SK-N-MC (cell line): ENCODE results near the gene SCARF2.

Experiments used
- DNase-seq: peaks from one replicate; pipeline ENCODE4 v3.0.0-alpha.2; 2011; ENCODE audit warnings: low read depth, low spot score
- H3K27ac ChIP-seq: fragments of 200-600 bp; sonication (generic); 2 replicates; pipeline ENCODE4 v1.5.1; 2016; ENCODE audit warnings: mixed run types
- H3K36me3 ChIP-seq: fragments of 200-600 bp; sonication (generic); 2 replicates; pipeline ENCODE4 v1.6.1; 2017; ENCODE audit warnings: antibody characterized with exemption, low read length, mixed read lengths; ENCODE audit not compliant: insufficient read depth
- H3K4me3 ChIP-seq: fragments of 200-600 bp; sonication (generic); 2 replicates; pipeline ENCODE4 v1.5.1; 2016
- H3K9ac ChIP-seq: fragments of 200-600 bp; sonication (generic); 2 replicates; pipeline ENCODE4 v1.8.0; 2017; ENCODE audit warnings: mixed run types, mixed read lengths; ENCODE audit not compliant: insufficient read length
- H3K9me3 ChIP-seq: fragments of 200-600 bp; sonication (generic); 2 replicates; pipeline ENCODE4 v1.6.1; 2017; ENCODE audit warnings: low read depth, mild to moderate bottlenecking, antibody characterized with exemption, low read length, moderate library complexity, mixed read lengths
- EZH2 ChIP-seq: fragments of 200-600 bp; sonication (generic); IDR thresholded peaks from one replicate; pipeline ENCODE4 v1.6.1; 2017; ENCODE audit warnings: antibody characterized with exemption
- FOXP2 ChIP-seq: optimal IDR thresholded peaks from 2 replicates; pipeline ENCODE3; 2011; ENCODE audit warnings: mild to moderate bottlenecking, moderate library complexity; ENCODE audit not compliant: insufficient read depth; ENCODE audit errors: extremely low read length, control extremely low read depth
- POLR2AphosphoS5 ChIP-seq: IDR thresholded peaks from 2 replicates; pipeline ENCODE4 v1.6.1; 2012; ENCODE audit warnings: mild to moderate bottlenecking, low read depth, low read length, borderline replicate concordance

SCARF2 gene

DNA sequence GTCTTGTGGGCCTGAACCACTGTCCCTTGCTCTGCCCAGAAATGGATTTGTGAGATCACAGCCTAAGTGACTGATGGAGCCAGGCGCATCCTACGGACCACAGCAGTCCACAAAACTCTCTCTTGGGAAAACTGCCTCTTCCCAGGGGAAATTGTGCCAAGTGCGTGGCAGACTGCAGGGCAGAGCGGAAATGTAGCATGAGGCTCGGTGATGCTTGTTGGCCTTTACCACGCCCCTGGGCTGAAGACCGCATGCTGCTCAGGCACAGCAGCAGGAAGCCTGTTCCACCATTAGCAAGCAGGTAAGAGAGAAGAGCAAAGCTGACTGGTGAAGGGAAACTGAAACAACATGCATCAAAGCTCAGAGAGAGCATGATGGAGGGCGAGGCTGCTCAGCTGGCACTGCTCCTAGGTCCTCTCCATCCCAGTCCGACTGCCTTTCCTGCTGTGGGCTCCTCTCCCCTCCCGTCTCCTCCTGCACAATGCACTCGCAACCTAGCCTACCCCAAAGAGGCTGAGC lies 26.5 kb upstream of the SCARF2 start:
- TF ChIP-seq FOXP2 (no peak), EZH2 (no peak), POLR2AphosphoS5 (no peak)
- Histone ChIP-seq H3K36me3 (no peaks in the 10 kb centered on the region; the same call in 1 of the 2 replicates), H3K4me3 (no peak overlapping the region), H3K27ac (no peak overlapping the region), H3K9me3 (no peaks in the 10 kb centered on the region), H3K9ac (no peak overlapping the region)
- no peak for DNase-seq

GRCh38 chr22:20463324-20464095 lies 25.9 kb upstream of the SCARF2 start:
- no peak for TF ChIP-seq EZH2
- no peak for TF ChIP-seq FOXP2
- no peak overlapping the region for H3K9ac ChIP-seq
- no peak overlapping the region for H3K27ac ChIP-seq

DNA sequence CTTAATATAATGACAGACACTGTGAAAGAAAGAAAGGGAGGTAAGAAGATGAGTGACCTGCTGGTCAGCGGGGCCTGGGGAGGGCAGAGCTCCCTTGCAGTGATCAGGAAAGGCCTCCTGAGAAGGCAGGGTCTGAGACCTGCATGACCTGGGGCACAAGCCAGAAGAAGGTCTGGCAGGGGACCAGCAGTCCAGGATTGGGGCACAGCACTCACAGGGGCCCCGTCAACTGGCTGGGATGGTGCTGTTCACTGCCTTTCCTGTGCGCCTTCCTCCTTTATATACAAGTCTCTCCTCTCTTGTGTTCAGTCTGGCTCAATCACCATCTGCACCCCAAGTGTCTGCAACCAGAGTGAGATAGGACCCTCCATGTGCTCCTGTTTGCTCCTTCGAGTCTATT lies 22.2 kb upstream of the SCARF2 start:
- DNase-seq: no peak
- H3K9ac ChIP-seq: no peak overlapping the region
- no peaks in the 10 kb centered on the region for H3K36me3 ChIP-seq
- H3K4me3 ChIP-seq: no peak overlapping the region
- H3K9me3 ChIP-seq: no peaks in the 10 kb centered on the region
- TF ChIP-seq FOXP2: no peak
- no peak for TF ChIP-seq EZH2
- no peak for TF ChIP-seq POLR2AphosphoS5
- no peak overlapping the region for H3K27ac ChIP-seq

More at GRCh38 chr22:20463324-20464095, 25.9 kb upstream of the SCARF2 start:
- H3K4me3 ChIP-seq: no peak overlapping the region
- H3K36me3 ChIP-seq: no peaks in the 10 kb centered on the region
- no peak for DNase-seq
- H3K9me3 ChIP-seq: no peaks in the 10 kb centered on the region

DNA sequence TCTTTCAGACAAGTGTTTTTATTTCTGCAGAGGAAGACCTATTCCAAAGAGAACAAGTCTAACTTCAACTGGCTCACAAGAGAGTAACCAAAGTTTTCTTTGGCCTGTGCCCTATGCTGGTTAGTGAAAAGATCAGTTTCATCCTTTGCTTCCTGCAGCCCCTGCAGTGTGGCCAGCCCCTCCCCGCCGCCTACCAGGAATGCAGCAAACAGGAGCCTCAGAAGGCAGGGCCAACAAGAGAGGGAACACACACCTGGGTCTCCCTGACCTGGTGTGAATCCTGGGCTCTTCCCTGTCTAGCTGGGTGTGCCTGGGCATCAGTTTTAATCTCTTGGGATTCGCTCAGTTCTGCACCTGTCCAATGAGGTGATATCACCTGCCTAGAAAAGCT lies 21.5 kb upstream of the SCARF2 start:
- Histone ChIP-seq H3K4me3 (no peak overlapping the region), H3K27ac (no peak overlapping the region), H3K9me3 (no peaks in the 10 kb centered on the region), H3K36me3 (no peaks in the 10 kb centered on the region), H3K9ac (no peak overlapping the region)
- no peak for DNase-seq
- TF ChIP-seq POLR2AphosphoS5 (no peak), FOXP2 (no peak), EZH2 (no peak)

DNA sequence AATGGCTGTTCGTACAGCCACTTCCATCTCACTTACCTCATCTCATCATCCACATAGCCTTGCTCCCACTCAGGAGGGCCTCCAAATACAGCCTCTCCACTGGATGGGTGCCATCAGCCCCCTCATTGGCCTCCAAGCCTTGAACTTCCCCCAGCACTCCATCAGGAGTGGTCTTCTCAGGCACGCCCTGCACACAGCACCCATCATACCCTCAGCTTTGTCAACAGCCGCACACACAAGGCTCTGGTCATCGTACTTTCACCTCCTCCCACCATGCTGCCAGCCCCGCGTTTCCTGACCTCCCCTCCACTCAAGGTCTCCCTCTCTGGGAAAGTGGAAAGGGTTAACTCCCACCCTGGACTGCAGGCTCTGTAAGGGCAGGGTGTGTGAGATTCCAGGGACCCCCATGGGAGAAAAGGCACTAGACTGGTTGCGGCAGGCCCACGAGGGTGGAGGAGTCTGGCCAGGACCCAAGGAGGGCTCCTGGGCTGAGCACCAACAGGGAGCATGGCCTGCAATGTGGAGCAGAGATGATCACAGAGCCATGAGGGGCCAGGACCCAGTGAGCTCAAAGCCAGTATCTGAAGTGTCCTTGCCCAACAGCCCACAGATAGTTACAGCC lies 21.0 kb upstream of the SCARF2 start:
- no peak overlapping the region for H3K4me3 ChIP-seq
- no peak overlapping the region for H3K9ac ChIP-seq
- H3K9me3 ChIP-seq: no peaks in the 10 kb centered on the region
- no peak for DNase-seq
- H3K27ac ChIP-seq: no peak overlapping the region
- TF ChIP-seq FOXP2: no peak
- TF ChIP-seq EZH2: no peak
- no peaks in the 10 kb centered on the region for H3K36me3 ChIP-seq

GRCh38 chr22:20457506-20458240 lies 20.0 kb upstream of the SCARF2 start:
- Histone ChIP-seq H3K9ac (no peak overlapping the region), H3K27ac (no peak overlapping the region), H3K9me3 (no peaks in the 10 kb centered on the region), H3K4me3 (no peak overlapping the region), H3K36me3 (no peaks in the 10 kb centered on the region)
- TF ChIP-seq FOXP2 (no peak), POLR2AphosphoS5 (no peak)
- no peak for DNase-seq

DNA sequence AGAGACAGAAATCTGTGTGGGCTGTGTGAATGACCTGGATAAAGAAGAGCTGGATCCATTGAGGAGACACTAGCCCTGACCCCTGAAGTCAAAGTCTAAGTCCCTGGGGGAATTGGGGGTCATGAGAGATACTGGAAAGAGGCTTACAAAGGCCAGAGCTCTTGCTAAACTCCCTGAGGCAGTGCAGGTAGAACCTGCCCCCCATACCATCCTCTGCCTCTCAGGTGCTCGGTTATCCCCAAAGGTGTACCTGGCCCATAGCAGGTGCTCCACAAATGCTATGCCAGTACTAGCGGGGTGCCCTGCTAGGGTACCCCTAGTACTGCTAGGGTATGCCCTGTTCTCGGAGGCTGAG lies 19.1 kb upstream of the SCARF2 start:
- Histone ChIP-seq H3K36me3 (no peaks in the 10 kb centered on the region), H3K9ac (peak overlapping the region; percentile 34), H3K4me3 (no peak overlapping the region), H3K27ac (no peak overlapping the region), H3K9me3 (no peaks in the 10 kb centered on the region)
- no peak for DNase-seq
- TF ChIP-seq POLR2AphosphoS5: no peak

DNA sequence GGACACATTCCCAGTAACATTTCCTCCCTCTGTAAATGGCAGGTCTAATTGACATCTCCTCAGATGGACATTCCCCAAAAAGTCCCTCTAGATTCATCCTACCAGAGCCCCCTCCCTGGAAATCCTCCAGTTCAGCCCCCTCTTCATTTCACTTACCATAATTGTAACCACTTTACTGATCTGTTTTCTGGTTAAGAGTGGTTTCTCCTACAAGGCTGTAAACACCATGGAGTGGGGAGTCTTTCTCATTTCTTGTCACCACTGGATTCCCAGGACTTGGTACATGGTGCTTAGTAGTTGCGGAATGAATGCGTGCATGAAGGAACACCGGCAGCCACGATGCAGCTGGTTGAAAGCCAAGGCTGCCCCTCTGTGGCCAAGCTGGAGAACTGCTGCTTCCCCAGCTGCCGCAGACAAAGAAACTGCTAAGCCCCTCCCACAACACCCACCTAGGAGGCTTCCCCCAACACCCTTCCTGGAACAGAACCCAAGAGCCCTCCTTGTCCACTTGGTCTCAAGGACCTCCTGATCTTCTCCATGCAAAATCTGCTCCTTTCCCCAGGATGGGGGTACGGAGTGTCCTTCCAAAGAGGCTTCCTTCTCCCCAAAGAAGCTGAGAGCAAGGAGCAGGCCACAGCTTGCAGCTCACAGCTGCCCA lies 18.6 kb upstream of the SCARF2 start:
- H3K9ac ChIP-seq: peak overlapping the region; percentile 34
- H3K9me3 ChIP-seq: no peaks in the 10 kb centered on the region
- TF ChIP-seq POLR2AphosphoS5 (no peak), FOXP2 (no peak), EZH2 (no peak)
- no peak overlapping the region for H3K27ac ChIP-seq
- H3K4me3 ChIP-seq: no peak overlapping the region
- peak; percentile 55 for DNase-seq
- H3K36me3 ChIP-seq: no peaks in the 10 kb centered on the region
